Measurements from ENCODE around the gene TPRG1L. TPM values are rescaled to one million over a fixed set of nuclear protein-coding genes. Genes with fewer than 3 reads are reported as not detected.

The TPRG1L gene
- total and polyA plus RNA-seq, 10 of the 15 experiments (the other 5 are each of a cell fraction or from before 2014, with no cell fraction given), result 1.5 to 16.5 (median 8.0) TPM

DNA sequence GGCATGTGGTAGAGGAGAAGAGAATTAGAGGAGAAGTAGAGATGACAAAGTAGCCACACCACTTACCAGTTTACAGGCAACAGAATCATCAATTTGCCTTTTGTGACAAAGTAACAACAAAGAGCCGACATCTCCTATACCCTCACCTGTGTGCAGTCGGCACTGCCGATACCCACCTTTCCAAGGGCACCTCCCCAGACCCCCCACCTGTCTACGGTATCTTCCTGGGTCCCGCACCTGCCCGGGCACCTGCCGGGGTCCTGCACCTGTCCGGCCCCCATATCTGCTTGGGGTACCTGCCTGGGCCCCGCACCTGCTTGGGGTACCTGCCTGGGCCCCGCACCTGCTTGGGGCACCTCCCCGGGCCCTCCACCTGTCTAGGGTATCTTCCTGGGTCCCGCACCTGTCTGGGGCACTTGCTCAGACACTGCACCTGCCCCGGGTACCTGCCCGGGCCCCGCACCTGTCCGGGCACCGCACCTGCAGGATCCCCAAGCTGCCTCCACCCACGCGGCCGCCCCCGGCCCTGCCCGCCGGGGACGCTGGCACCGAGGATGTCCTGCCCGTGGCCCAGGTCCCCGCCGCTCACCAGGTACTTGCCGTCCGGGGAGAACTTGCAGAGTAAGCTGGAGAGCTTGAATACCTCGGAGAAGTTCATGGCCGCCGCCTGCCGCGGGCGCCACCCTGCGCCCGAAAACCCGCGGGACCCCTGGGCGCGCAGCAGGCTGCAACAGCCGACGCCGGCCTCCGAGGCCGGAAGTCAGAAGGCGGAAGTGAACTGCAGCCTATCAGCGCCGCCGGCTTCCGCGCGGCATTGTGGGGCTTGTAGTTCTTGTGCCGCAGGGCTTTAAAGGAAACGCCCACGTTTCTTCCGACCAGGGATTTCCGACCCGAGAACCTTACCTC, 24.8 kb downstream of the TPRG1L start, which contains the start of gene WRAP73 (continued):
- TF ChIP-seq, protein P1, sequence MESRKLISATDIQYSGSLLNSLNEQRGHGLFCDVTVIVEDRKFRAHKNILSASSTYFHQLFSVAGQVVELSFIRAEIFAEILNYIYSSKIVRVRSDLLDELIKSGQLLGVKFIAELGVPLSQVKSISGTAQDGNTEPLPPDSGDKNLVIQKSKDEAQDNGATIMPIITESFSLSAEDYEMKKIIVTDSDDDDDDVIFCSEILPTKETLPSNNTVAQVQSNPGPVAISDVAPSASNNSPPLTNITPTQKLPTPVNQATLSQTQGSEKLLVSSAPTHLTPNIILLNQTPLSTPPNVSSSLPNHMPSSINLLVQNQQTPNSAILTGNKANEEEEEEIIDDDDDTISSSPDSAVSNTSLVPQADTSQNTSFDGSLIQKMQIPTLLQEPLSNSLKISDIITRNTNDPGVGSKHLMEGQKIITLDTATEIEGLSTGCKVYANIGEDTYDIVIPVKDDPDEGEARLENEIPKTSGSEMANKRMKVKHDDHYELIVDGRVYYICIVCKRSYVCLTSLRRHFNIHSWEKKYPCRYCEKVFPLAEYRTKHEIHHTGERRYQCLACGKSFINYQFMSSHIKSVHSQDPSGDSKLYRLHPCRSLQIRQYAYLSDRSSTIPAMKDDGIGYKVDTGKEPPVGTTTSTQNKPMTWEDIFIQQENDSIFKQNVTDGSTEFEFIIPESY (IDR thresholded peaks at IDR 0.05), result no peak
- TF ChIP-seq SMAD5 (IDR thresholded peaks at IDR 0.05; ENCODE audit: low read depth), result no peak
- no peak for TF ChIP-seq YBX1 (IDR thresholded peaks at IDR 0.05)
- 0 out of 2 replicates have a peak, but pooled peaks have one; percentile 37 for TF ChIP-seq JUNB (IDR thresholded peaks at IDR 0.05)
- no peak for TF ChIP-seq TBL1XR1 (IDR thresholded peaks at IDR 0.05; ENCODE audit: low read depth, low read length)
- TF ChIP-seq, protein P2, sequence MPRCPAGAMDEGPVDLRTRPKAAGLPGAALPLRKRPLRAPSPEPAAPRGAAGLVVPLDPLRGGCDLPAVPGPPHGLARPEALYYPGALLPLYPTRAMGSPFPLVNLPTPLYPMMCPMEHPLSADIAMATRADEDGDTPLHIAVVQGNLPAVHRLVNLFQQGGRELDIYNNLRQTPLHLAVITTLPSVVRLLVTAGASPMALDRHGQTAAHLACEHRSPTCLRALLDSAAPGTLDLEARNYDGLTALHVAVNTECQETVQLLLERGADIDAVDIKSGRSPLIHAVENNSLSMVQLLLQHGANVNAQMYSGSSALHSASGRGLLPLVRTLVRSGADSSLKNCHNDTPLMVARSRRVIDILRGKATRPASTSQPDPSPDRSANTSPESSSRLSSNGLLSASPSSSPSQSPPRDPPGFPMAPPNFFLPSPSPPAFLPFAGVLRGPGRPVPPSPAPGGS (IDR thresholded peaks at IDR 0.05; ENCODE audit: borderline replicate concordance, insufficient read depth, low read depth, low read length, poor library complexity, severe bottlenecking), result no peak
- no peak for TF ChIP-seq NBN (IDR thresholded peaks at IDR 0.05)
- TF ChIP-seq EZH2 (IDR thresholded peaks at IDR 0.05; ENCODE audit: borderline replicate concordance, control insufficient read depth, low read depth, low read length), result no peak
- no peak for TF ChIP-seq IKZF2 (IDR thresholded peaks at IDR 0.05)
- no peak for TF ChIP-seq ZSCAN29 (IDR thresholded peaks at IDR 0.05)
- TF ChIP-seq CREM (IDR thresholded peaks at IDR 0.05; ENCODE audit: low read depth), result peak; percentile 63
- TF ChIP-seq SP1 (IDR thresholded peaks at IDR 0.05; ENCODE audit: low read depth, low read length), result peak; percentile 70
- TF ChIP-seq TCF12 (IDR thresholded peaks at IDR 0.05; ENCODE audit: low read depth, low read length), result 0 out of 2 replicates have a peak, but pooled peaks have one; percentile 3
- no peak for TF ChIP-seq RFX5 (IDR thresholded peaks at IDR 0.05; ENCODE audit: low read depth, low read length)
- peak; percentile 67; the same call in 1 of the 2 replicates for TF ChIP-seq POLR2AphosphoS5 (IDR thresholded peaks at IDR 0.05; ENCODE audit: low read length)
- TF ChIP-seq SMC3 (IDR thresholded peaks at IDR 0.05; ENCODE audit: borderline replicate concordance, low read length), result peak; percentile 45; the same call in 1 of the 2 replicates
- TF ChIP-seq, protein P3, sequence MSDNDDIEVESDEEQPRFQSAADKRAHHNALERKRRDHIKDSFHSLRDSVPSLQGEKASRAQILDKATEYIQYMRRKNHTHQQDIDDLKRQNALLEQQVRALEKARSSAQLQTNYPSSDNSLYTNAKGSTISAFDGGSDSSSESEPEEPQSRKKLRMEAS (IDR thresholded peaks at IDR 0.05; ENCODE audit: low read depth, low read length), result no peak
- TF ChIP-seq, protein P4, sequence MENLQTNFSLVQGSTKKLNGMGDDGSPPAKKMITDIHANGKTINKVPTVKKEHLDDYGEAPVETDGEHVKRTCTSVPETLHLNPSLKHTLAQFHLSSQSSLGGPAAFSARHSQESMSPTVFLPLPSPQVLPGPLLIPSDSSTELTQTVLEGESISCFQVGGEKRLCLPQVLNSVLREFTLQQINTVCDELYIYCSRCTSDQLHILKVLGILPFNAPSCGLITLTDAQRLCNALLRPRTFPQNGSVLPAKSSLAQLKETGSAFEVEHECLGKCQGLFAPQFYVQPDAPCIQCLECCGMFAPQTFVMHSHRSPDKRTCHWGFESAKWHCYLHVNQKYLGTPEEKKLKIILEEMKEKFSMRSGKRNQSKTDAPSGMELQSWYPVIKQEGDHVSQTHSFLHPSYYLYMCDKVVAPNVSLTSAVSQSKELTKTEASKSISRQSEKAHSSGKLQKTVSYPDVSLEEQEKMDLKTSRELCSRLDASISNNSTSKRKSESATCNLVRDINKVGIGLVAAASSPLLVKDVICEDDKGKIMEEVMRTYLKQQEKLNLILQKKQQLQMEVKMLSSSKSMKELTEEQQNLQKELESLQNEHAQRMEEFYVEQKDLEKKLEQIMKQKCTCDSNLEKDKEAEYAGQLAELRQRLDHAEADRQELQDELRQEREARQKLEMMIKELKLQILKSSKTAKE (IDR thresholded peaks at IDR 0.05; ENCODE audit: low read depth, poor library complexity, severe bottlenecking), result no peak
- TF ChIP-seq PAX8 (IDR thresholded peaks at IDR 0.05), result no peak
- no peak for TF ChIP-seq SMAD1 (IDR thresholded peaks at IDR 0.05; ENCODE audit: low read depth, partially characterized antibody)
- TF ChIP-seq RELA (IDR thresholded peaks at IDR 0.05; ENCODE audit: borderline replicate concordance, partially characterized antibody), result no peak
- no peak for TF ChIP-seq FOXK2 (IDR thresholded peaks at IDR 0.05)
- no peak for TF ChIP-seq NFXL1 (IDR thresholded peaks at IDR 0.05; ENCODE audit: borderline replicate concordance)
- TF ChIP-seq SIN3A (IDR thresholded peaks at IDR 0.05; ENCODE audit: low read depth, low read length), result no peak
- peak; percentile 66; the same call in 1 of the 2 replicates for TF ChIP-seq STAT1 (conservative IDR thresholded peaks at IDR 0.05)
- TF ChIP-seq YY1 (IDR thresholded peaks at IDR 0.05; ENCODE audit: low read depth, low read length), result peak; percentile 94
- TF ChIP-seq RB1 (IDR thresholded peaks at IDR 0.05; ENCODE audit: borderline replicate concordance), result peak; percentile 72; the same call in 1 of the 2 replicates
- no peak for TF ChIP-seq BCL11A (IDR thresholded peaks at IDR 0.05; ENCODE audit: low read depth, low read length)

Measured in GM12878 (cell line).